HFFc6 (cell line): ENCODE measurements around the gene AFDN. TPM values are rescaled to one million over a fixed set of nuclear protein-coding genes. Genes with fewer than 3 reads are reported as not detected.

Experiments used
- DNase-seq: peaks from one replicate; pipeline ENCODE4 v3.0.0-alpha.2; 2018
- H3K27ac Mint-ChIP-seq: 2 replicates; pipeline ENCODE4 v1.8.0; 2020; ENCODE audit warnings: mild to moderate bottlenecking, mixed read lengths
- H3K27me3 Mint-ChIP-seq: 2 replicates; pipeline ENCODE4 v1.8.0; 2021; ENCODE audit warnings: mild to moderate bottlenecking, moderate library complexity, mixed read lengths; ENCODE audit not compliant: insufficient read depth
- H3K36me3 Mint-ChIP-seq: 2 replicates; pipeline ENCODE4 v1.8.0; 2021; ENCODE audit warnings: low read depth, mixed read lengths
- H3K4me1 Mint-ChIP-seq: 2 replicates; pipeline ENCODE4 v1.8.0; 2020; ENCODE audit warnings: low read depth, mixed read lengths
- H3K4me3 Mint-ChIP-seq: 2 replicates; pipeline ENCODE4 v1.8.0; 2020; ENCODE audit warnings: mild to moderate bottlenecking, moderate library complexity, mixed read lengths
- H3K9me3 Mint-ChIP-seq: 2 replicates; pipeline ENCODE4 v1.8.0; 2020; ENCODE audit warnings: mild to moderate bottlenecking, mixed read lengths
- total RNA-seq, 6 experiments: library from RNA; stranded (reverse); fragmentation: NEBNext Ultra II Directional; extraction: Animal tissue kit (Norgen Biotek cat#: 25700); gene quantifications; 2 replicates in 1 of 6; 3 replicates in 5 of 6; pipeline ENCODE4 v1.2.3, GENCODE V29; 2021
- TF ChIP-seq, protein P1 (sequence below): fragments of 200-600 bp; sonication (generic); IDR thresholded peaks from 2 replicates; pipeline ENCODE4 v1.5.0; 2021; ENCODE audit warnings: antibody characterized with exemption, mild to moderate bottlenecking

The AFDN gene
- total RNA-seq, 6 experiments from 2014 or later: 16.1 to 20.3 (median 17.4) TPM

DNA sequence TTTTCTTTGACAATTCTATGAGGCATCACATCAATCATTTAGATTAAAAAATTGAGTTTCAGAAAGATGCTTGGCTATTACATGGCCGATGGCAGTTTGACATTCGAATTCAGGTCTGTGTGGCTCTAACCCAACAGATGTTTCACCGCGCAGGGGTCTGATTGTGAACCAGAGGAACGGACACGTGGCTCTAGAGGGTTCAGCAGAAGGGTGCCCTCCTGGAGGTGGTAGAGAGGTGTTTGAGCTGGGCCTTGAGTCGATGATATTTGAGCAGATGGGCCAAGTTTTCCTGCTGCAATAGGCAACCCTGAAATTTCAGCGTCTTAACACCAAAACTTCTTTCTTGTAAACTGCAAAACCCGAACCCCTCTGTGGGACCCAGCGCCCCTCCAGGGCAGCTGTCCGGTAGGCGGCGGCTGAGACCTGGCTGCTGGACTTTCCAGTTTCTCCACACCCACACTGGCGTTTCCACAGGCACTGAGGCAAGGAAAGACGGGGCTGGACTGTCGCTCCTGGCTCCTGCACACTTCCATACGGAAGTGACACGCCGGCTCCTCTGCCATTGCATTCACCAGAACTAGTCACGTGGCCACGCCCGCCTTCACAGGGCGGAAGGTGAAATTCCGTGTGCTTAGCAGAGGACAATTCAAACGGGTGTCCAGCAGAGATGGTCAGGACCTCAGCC lies 11.3 kb upstream of the AFDN start:
- no peak for DNase-seq
- TF ChIP-seq, protein P1, sequence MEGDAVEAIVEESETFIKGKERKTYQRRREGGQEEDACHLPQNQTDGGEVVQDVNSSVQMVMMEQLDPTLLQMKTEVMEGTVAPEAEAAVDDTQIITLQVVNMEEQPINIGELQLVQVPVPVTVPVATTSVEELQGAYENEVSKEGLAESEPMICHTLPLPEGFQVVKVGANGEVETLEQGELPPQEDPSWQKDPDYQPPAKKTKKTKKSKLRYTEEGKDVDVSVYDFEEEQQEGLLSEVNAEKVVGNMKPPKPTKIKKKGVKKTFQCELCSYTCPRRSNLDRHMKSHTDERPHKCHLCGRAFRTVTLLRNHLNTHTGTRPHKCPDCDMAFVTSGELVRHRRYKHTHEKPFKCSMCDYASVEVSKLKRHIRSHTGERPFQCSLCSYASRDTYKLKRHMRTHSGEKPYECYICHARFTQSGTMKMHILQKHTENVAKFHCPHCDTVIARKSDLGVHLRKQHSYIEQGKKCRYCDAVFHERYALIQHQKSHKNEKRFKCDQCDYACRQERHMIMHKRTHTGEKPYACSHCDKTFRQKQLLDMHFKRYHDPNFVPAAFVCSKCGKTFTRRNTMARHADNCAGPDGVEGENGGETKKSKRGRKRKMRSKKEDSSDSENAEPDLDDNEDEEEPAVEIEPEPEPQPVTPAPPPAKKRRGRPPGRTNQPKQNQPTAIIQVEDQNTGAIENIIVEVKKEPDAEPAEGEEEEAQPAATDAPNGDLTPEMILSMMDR: no peak
- H3K4me1 Mint-ChIP-seq: no peaks in the 10 kb centered on the region
- H3K36me3 Mint-ChIP-seq: no peaks in the 10 kb centered on the region
- no peak overlapping the region for H3K27ac Mint-ChIP-seq
- no peaks in the 10 kb centered on the region for H3K9me3 Mint-ChIP-seq
- H3K27me3 Mint-ChIP-seq: peaks cover 9% of the 10 kb centered on the region; the same call in 1 of the 2 replicates
- H3K4me3 Mint-ChIP-seq: no peak overlapping the region

DNA sequence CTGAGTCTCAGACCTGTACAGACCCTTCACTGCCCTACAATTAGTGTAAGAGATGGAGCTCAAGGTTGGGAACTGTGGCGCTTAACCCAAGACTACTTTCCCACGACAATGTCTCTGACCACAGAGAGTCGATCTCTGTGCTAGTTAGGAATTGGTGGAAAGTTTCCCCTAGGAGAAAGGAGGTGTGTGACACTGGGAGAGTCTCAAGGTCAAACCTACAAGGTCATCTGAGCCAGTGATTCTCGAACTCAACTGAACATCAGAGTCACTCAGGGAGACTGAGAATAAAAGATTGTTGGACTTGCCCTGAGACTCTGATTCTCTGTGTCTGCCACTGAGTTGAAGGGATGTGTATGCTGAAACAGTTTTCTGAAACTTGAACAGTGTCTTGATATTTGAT lies 9.7 kb upstream of the AFDN start:
- no peaks in the 10 kb centered on the region for H3K36me3 Mint-ChIP-seq
- peaks cover 9% of the 10 kb centered on the region; the same call in 1 of the 2 replicates for H3K27me3 Mint-ChIP-seq
- no peak overlapping the region for H3K27ac Mint-ChIP-seq
- no peaks in the 10 kb centered on the region for H3K4me1 Mint-ChIP-seq
- no peak for DNase-seq
- no peaks in the 10 kb centered on the region for H3K9me3 Mint-ChIP-seq
- H3K4me3 Mint-ChIP-seq: no peak overlapping the region
- TF ChIP-seq, protein P1: no peak

DNA sequence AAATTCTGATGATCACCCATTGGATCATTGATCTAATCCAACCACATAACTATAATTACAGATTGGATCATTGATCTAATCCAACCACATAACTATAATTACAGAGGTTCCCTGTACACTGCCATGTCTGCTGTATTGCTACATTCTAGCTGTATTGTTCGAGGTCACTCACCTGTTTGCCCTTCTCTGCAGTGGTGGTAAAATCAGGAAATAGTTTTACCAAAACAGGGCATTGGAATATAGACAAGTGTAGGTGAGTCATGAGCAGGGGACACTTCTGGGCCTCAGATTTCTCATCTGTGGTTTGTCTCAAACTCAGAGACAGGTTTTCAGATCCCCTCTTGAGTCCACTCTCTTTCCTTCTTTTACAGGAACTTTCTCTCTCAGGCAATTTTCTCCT lies 9.0 kb upstream of the AFDN start:
- DNase-seq: no peak
- H3K27me3 Mint-ChIP-seq: peaks cover 9% of the 10 kb centered on the region; the same call in 1 of the 2 replicates
- no peaks in the 10 kb centered on the region for H3K9me3 Mint-ChIP-seq
- H3K4me3 Mint-ChIP-seq: no peak overlapping the region
- H3K27ac Mint-ChIP-seq: no peak overlapping the region
- no peaks in the 10 kb centered on the region for H3K4me1 Mint-ChIP-seq
- TF ChIP-seq, protein P1: no peak
- no peaks in the 10 kb centered on the region for H3K36me3 Mint-ChIP-seq

DNA sequence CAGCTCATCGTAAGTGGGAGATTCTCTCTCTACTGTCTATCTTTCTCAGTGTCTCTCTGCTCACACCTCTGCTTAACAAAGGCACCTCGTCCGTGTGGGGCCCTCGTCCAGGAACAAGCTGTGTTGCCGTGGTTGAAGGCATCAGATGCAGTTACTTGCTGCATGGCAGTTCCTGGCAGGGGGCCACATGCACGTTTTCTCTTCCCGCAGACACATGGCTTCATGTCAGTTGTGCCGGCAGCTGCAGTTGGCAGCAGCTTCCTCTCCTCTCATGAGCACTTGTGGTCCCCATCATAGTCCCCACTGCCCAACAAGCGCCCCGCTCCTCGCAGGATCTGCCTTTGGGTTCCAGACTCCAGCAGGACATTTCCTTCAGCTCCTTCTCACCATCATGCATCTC lies 7.1 kb upstream of the AFDN start:
- peaks cover 6% of the 10 kb centered on the region for H3K4me1 Mint-ChIP-seq

DNA sequence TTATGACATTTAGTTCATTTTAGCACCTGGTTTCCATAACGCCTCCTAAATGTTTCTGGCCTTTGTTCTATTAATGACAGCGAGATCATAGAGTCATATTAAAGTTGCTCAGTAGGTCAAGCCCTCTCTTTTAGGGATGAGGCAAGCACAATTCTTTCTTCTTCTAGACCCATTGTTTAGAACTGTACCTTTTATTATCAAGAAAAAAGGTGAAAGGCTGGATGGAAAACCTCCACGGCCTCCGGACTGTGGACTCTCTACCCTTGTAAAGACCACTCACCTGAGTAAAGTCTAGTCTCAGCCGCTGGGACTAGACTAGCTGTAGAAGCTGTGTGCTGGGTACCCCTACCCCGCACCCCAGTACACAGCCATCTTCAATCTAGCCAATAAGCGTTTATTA lies 6.0 kb upstream of the AFDN start:
- no peaks in the 10 kb centered on the region for H3K9me3 Mint-ChIP-seq
- no peak overlapping the region for H3K27ac Mint-ChIP-seq
- DNase-seq: no peak
- no peak overlapping the region for H3K4me3 Mint-ChIP-seq
- H3K27me3 Mint-ChIP-seq: peaks cover 5% of the 10 kb centered on the region
- H3K4me1 Mint-ChIP-seq: peaks cover 17% of the 10 kb centered on the region
- no peaks in the 10 kb centered on the region for H3K36me3 Mint-ChIP-seq
- TF ChIP-seq, protein P1: no peak

More for the DNA sequence above, 7.1 kb upstream of the AFDN start:
- H3K36me3 Mint-ChIP-seq: no peaks in the 10 kb centered on the region
- no peaks in the 10 kb centered on the region for H3K9me3 Mint-ChIP-seq
- no peak for DNase-seq
- H3K27me3 Mint-ChIP-seq: peaks cover 9% of the 10 kb centered on the region; the same call in 1 of the 2 replicates
- no peak overlapping the region for H3K4me3 Mint-ChIP-seq
- TF ChIP-seq, protein P1: no peak
- no peak overlapping the region for H3K27ac Mint-ChIP-seq
